ENCODE results near the gene DNAJB4. TPM values are rescaled to one million over a fixed set of nuclear protein-coding genes. Genes with fewer than 3 reads are reported as not detected.
A peak's percentile ranks its signal among the peaks of the same experiment; 100 is the strongest.

The DNAJB4 gene
- total RNA-seq, 1 experiment from 2014 or later = 23.4 TPM

- TF ChIP-seq CTCF (IDR thresholded peaks at IDR 0.05) (no peak), FOXP4 (CRISPR knock-in tag; IDR thresholded peaks at IDR 0.05) (no peak), ZNF232 (CRISPR knock-in tag; IDR thresholded peaks at IDR 0.05) (no peak), ZBTB43 (CRISPR knock-in tag; IDR thresholded peaks at IDR 0.05) (no peak), PRRX2 (CRISPR knock-in tag; IDR thresholded peaks at IDR 0.05) (no peak), RELA (CRISPR knock-in tag; IDR thresholded peaks at IDR 0.05; ENCODE audit: borderline replicate concordance) (no peak), NR3C1 (CRISPR knock-in tag; conservative IDR thresholded peaks at IDR 0.05; ENCODE audit: low read depth) (no peak), ZNF263 (CRISPR knock-in tag; IDR thresholded peaks at IDR 0.05; ENCODE audit: low read depth) (no peak), ZBTB21 (CRISPR knock-in tag; IDR thresholded peaks at IDR 0.05; ENCODE audit: borderline replicate concordance) (no peak), ATF1 (CRISPR knock-in tag; IDR thresholded peaks at IDR 0.05) (no peak), ZNF425 (CRISPR knock-in tag; conservative IDR thresholded peaks at IDR 0.05) (no peak), ESRRA (CRISPR knock-in tag; IDR thresholded peaks at IDR 0.05; ENCODE audit: borderline replicate concordance) (no peak), PREB (CRISPR knock-in tag; IDR thresholded peaks at IDR 0.05; ENCODE audit: borderline replicate concordance) (no peak)
- TF ChIP-seq, protein P1, sequence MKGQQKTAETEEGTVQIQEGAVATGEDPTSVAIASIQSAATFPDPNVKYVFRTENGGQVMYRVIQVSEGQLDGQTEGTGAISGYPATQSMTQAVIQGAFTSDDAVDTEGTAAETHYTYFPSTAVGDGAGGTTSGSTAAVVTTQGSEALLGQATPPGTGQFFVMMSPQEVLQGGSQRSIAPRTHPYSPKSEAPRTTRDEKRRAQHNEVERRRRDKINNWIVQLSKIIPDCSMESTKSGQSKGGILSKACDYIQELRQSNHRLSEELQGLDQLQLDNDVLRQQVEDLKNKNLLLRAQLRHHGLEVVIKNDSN (CRISPR knock-in tag; IDR thresholded peaks at IDR 0.05) = no peak
- TF ChIP-seq, protein P2, sequence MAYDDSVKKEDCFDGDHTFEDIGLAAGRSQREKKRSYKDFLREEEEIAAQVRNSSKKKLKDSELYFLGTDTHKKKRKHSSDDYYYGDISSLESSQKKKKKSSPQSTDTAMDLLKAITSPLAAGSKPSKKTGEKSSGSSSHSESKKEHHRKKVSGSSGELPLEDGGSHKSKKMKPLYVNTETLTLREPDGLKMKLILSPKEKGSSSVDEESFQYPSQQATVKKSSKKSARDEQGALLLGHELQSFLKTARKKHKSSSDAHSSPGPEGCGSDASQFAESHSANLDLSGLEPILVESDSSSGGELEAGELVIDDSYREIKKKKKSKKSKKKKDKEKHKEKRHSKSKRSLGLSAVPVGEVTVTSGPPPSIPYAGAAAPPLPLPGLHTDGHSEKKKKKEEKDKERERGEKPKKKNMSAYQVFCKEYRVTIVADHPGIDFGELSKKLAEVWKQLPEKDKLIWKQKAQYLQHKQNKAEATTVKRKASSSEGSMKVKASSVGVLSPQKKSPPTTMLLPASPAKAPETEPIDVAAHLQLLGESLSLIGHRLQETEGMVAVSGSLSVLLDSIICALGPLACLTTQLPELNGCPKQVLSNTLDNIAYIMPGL (CRISPR knock-in tag; IDR thresholded peaks at IDR 0.05) = no peak
- H3K36me3 Mint-ChIP-seq = no peaks in the 10 kb centered on the region; the same call in 1 of the 2 replicates
- H3K4me3 Mint-ChIP-seq = no peak overlapping the region
- ATAC-seq = no peak
- H3K27me3 Mint-ChIP-seq (ENCODE audit: low read depth) = no peaks in the 10 kb centered on the region
- H3K27ac Mint-ChIP-seq = peak overlapping the region; percentile 9; the same call in 1 of the 2 replicates
- ChIA-PET POLR2A (no interaction called here), CTCF (no interaction called here)
- no peaks in the 10 kb centered on the region for H3K9me3 Mint-ChIP-seq
- DNase-seq (ENCODE audit: low spot score) = no peak
- H3K4me1 Mint-ChIP-seq = peaks cover 60% of the 10 kb centered on the region
Observed at GRCh38 chr1:77983997-77984355, 20.8 kb upstream of the DNAJB4 start.
